Spinal cord (tissue), 10 donors: Measurements from ENCODE around the gene UBAC2. TPM values are rescaled to one million over a fixed set of nuclear protein-coding genes. Genes with fewer than 3 reads are reported as not detected.

Experiments used
- DNase-seq, 6 donors: peaks; one replicate each; pipeline versions ENCODE4 v3.0.0 to v3.0.0-alpha.2; 2013 to 2015; ENCODE audit warnings: low spot score in 6 of 6, low read depth in 4 of 6
- H3K27ac ChIP-seq: one replicate; pipeline ENCODE4 v1.5.1; 2013; ENCODE audit warnings: low read depth, low read length, control low read depth
- H3K27me3 ChIP-seq: one replicate; pipeline ENCODE4 v1.6.1; 2013; ENCODE audit warnings: low read length; ENCODE audit not compliant: control insufficient read depth, insufficient read depth
- H3K36me3 ChIP-seq: one replicate; pipeline ENCODE4 v1.6.1; 2013; ENCODE audit warnings: low read length; ENCODE audit not compliant: control insufficient read depth, insufficient read depth
- H3K4me1 ChIP-seq: one replicate; pipeline ENCODE4 v1.6.1; 2013; ENCODE audit warnings: low read length; ENCODE audit not compliant: control insufficient read depth, insufficient read depth
- H3K4me3 ChIP-seq: one replicate; pipeline ENCODE4 v1.5.1; 2013; ENCODE audit warnings: low read depth, low read length, control low read depth
- H3K9me3 ChIP-seq: one replicate; pipeline ENCODE4 v1.6.1; 2013; ENCODE audit warnings: low read length; ENCODE audit not compliant: control insufficient read depth, insufficient read depth
- WGBS: methylation state at CpG from one replicate; pipeline ENCODE4 v1.1.5; 2013; ENCODE audit warnings: missing lambda C conversion rate; ENCODE audit not compliant: insufficient coverage; 5-methylcytosine and 5-hydroxymethylcytosine counted together
- polyA plus RNA-seq, 2 donors: library from polyadenylated mRNA; unstranded; fragments of 120-200 nt; gene quantifications; one replicate each; pipeline ENCODE4 v1.2.1, GENCODE V29; 2013; ENCODE audit not compliant: insufficient read length in 2 of 2
- total RNA-seq, 2 donors: library from RNA; depleted of rRNA in 1 of 2; stranded (reverse); fragments of 120-200 nt in 1 of 2; fragments of >200 nt in 1 of 2; gene quantifications; one replicate each; pipeline versions ENCODE4 v1.2.3 to v1.2.4, GENCODE V29; 2013 to 2014
- donor health status: healthy.

Gene UBAC2
- total and polyA plus RNA-seq, 4 donors, result 37.9 to 60.3 (median 53.8) TPM

DNA sequence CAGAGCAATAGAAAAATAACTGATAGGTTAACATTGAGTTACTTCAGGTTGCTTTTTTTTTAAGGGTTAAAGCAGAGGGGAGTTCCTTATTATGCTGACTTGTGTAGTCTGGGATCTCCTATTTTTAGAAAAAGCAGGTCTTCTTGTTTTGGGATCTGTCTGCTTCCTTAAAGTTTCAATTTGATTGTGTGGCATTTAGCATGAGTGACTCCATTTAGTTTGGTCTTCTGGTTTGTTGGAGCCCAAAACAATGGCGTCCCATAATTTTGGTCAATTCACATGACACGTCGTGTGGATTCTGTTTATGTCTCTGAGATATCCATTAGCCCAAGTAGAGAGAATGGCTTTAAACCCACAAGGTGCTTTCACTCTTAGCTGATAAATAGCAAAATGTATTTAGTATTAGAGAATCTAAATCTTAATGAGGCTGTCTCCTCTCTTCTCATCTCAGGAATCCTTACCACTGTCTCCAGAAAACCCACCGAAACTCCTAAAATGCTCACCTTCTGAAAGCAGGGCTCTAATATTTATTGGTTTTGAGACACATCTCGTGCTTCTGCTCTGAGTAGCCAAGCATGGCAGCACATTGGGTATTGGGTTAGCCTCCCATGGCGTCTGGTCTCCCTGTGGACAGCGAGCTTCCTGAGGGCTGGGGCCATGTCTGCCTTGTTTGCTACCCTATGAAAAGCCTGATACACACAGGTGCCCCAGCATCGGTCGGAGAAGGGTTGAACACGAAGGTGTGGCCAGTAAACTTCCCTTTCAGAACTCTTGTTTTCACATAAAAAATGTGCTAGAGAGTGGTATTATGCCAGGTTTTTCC, 173.7 kb downstream of the UBAC2 start:
- no peak for DNase-seq
- Histone ChIP-seq H3K4me1 (no peaks in the 10 kb centered on the region), H3K27me3 (no peaks in the 10 kb centered on the region), H3K27ac (no peak overlapping the region), H3K36me3 (peaks cover 14% of the 10 kb centered on the region), H3K9me3 (no peaks in the 10 kb centered on the region), H3K4me3 (no peak overlapping the region)
- WGBS, result 95% methylated on average over 3 of the region's 10 CpGs

DNA sequence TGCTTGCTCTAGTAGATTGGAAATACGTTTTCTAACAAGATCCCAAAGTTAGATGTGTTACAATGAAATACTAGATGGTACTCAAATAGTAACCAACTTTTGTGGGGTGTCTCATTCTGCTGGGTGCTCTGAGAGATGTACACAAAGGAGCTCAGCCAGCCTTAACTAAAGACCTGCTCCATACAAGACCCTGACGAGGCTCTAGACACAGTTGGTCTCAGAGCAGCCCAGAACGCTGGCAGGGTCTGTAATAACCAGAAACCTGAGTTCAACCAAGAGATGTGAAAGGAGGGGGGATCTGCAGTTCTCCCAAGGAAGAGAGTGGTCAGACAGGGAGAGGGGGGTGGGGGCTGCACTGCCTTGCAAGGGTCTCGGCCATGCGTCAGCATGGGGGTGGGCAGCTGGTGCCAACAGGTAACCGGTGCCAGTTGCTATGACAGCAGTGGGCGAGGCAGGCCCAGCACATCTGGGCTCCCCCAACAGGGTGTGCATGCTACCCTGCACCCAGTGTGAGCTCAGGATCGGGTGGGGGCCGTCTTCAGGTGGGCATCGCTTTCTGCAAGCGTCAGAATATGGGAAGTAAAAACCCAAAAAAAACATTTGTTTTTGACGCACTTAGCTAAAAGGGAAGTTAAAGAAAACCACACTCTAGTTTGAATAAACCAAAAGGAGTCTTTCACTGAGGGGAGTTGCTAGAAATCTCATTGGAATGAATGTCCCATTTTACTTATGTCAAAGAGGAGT, 174.5 kb downstream of the UBAC2 start:
- DNase-seq, result no peak
- H3K27ac ChIP-seq, result no peak overlapping the region

DNA sequence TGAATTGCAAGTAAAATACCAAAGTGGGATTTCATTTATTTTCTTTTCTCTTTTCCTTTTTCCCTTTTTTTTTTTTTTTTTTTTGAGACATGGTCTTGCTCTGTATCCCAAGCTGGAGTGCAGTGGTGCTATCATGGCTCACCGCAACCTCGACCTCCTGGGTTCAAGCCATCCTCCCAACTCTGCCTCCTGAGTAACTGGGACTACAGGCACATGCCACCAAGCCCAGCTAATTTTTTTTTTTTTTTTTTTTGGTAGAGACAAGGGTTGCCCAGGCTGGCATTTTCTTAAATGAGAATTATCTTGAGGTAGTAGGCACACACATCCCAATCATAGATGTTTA, 175.1 kb downstream of the UBAC2 start:
- Histone ChIP-seq H3K9me3 (no peaks in the 10 kb centered on the region), H3K27me3 (no peaks in the 10 kb centered on the region), H3K36me3 (peaks cover 14% of the 10 kb centered on the region), H3K4me1 (no peaks in the 10 kb centered on the region), H3K4me3 (no peak overlapping the region), H3K27ac (no peak overlapping the region)
- WGBS, result no CpG with 5 or more reads among the region's 2 CpGs
- DNase-seq, result no peak

More for the DNA sequence above, 174.5 kb downstream of the UBAC2 start:
- 85% methylated on average over 10 of the region's 12 CpGs for WGBS
- Histone ChIP-seq H3K9me3 (no peaks in the 10 kb centered on the region), H3K4me3 (no peak overlapping the region), H3K27me3 (no peaks in the 10 kb centered on the region), H3K36me3 (peaks cover 14% of the 10 kb centered on the region), H3K4me1 (no peaks in the 10 kb centered on the region)

DNA sequence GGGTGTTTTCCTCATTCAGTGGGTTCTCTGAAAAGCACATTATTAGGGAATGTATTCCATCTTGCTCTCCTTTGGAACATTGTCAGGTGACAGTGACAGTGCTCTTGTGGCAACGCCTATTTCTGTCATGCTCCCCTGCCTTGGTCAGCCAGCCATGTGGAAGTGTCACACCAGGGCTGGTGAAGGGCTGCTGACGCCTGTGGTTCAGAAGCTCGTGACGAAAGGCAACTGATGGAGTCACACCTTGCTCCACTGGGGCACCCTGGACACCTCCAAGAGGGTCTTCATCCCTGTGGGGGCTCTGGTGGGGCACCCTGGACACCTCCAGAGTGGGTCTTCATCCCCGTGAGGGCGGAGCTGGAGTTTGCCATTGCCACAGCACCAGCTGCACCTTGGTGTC, 175.5 kb downstream of the UBAC2 start:
- H3K4me1 ChIP-seq, result no peaks in the 10 kb centered on the region
- DNase-seq, result no peak
- no peaks in the 10 kb centered on the region for H3K9me3 ChIP-seq
- no peaks in the 10 kb centered on the region for H3K27me3 ChIP-seq
- no peak overlapping the region for H3K27ac ChIP-seq
- no peak overlapping the region for H3K4me3 ChIP-seq
- 85% methylated on average over 6 of the region's 6 CpGs for WGBS
- H3K36me3 ChIP-seq, result peaks cover 14% of the 10 kb centered on the region

DNA sequence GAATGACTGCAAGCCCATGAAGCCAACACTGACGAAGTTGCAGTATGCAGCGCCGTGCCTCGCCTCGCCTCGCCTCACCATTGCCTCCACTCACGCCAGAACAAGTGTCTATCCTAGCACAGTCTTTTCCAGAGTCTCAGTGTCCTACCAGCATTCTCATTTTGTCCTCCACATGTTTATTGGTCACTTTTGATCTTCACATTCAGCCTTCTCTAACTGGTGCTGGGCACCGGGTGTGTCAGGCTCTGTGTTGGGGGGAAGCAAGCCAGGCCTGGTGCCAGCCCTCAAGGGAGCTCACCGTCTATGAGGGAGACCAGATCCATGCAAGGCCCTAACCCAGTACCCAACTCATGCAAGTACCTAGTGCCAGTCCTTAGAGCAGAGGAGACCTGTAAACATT, 176.3 kb downstream of the UBAC2 start:
- Histone ChIP-seq H3K27me3 (no peaks in the 10 kb centered on the region), H3K9me3 (no peaks in the 10 kb centered on the region), H3K4me1 (no peaks in the 10 kb centered on the region), H3K4me3 (no peak overlapping the region), H3K27ac (no peak overlapping the region), H3K36me3 (peaks cover 13% of the 10 kb centered on the region)
- 96% methylated on average over 9 of the region's 9 CpGs for WGBS
- no peak for DNase-seq

DNA sequence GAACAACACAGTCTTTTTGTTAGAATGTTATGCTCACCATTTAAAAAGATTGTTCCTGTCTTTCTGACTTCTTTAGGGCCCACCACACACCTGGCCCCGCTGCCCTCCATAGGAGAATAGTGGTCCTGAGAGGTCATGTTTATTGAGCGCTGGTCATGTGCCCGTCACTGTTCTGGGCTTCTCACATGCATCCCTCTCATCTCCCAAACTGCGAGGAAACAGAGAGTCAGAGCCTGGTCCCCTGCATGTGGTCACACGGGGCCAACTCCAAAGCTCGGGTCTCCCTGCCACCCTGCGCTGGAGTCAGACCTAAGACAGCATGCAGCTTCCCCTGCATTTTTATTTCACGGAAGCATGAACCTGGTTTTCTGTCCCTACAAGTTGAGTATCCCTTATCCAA, 177.0 kb downstream of the UBAC2 start:
- H3K4me1 ChIP-seq, result peaks cover 4% of the 10 kb centered on the region
- DNase-seq, result no peak
- 91% methylated on average over 7 of the region's 8 CpGs for WGBS
- H3K27ac ChIP-seq, result no peak overlapping the region
- H3K4me3 ChIP-seq, result no peak overlapping the region
- peaks cover 12% of the 10 kb centered on the region for H3K36me3 ChIP-seq
- no peaks in the 10 kb centered on the region for H3K9me3 ChIP-seq
- no peaks in the 10 kb centered on the region for H3K27me3 ChIP-seq

DNA sequence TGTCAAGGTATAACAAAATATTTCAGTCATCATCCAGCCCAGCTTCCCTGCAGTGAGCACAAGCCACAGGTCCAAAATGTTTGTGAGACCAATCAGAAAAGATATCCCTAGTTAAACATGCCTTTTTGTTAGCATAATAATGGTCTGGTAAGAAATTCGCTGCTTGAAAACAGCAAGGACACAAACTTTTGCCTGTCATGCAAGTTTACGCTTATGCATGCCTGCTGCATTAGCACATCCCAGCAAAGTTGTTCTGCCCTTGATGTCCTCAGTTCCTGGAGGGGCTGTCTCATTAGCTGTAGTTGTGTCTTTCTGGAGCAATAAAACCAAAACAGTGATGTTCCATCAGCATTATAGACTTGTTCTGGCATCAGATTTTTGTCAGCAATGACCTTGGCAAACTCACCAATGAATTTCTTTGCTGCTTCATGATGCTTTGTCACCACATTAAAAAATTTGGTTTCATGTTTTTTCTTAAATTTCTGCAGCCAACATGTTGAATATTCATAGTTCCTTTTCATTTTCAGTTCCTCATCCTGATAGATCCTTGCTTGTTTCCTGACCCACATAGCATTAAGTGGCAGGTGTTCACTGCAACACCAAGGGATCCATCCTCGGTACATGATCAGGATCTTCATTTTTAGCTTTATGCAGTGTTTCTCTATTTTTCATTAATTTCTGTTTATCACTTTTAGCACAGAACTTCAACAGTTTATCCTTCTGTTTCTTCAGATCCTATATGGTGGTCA, 178.5 kb downstream of the UBAC2 start:
- H3K4me3 ChIP-seq, result no peak overlapping the region
- H3K27ac ChIP-seq, result no peak overlapping the region
- 89% methylated on average over 2 of the region's 3 CpGs for WGBS
- no peaks in the 10 kb centered on the region for H3K9me3 ChIP-seq
- H3K27me3 ChIP-seq, result no peaks in the 10 kb centered on the region
- peaks cover 10% of the 10 kb centered on the region for H3K4me1 ChIP-seq
- peaks cover 13% of the 10 kb centered on the region for H3K36me3 ChIP-seq
- DNase-seq, result no peak

DNA sequence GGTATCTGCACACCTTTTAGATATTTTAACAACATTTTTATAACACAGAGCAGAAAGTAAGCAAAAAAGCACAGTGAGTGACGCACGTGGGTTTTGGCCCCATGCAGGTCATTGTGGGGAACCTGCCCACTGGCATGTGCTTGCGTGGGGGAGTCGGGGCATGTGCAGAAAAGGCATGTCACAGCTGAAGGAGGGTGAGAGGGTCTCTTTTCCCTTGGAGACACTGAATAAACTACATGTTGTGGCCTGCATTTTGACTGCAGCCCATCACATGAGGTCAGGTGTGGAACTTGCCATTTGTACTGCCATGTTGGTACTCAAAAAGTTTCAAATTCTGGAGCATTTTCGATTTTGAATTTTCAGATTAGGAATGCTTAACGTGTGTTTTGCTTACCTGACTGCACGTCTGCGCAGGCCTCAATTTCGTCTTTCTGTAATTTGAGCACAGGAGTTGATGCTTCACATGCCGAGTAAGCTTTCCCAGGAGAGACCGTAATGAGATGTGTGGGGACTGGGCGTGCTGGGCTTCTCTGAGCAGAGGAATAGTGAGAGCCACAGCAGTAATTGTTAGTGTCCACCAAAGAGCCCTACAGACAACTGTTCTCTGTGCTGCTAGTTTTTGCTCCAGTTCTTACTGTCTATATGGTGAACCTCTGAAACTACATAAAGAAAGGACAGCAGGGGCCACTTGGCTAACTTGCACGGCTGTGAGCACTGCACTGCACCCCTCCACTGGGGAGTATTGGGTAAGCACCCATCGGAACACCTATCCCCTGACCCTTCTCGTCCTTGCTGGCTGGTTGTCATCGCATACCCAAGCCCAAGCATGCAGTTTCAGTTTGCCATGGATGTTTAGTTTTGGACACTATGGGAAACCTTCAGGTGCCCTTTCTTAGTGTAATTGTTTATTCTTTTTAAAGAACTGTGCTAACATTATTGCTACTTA, 179.5 kb downstream of the UBAC2 start:
- peaks cover 19% of the 10 kb centered on the region for H3K36me3 ChIP-seq
- H3K27me3 ChIP-seq, result no peaks in the 10 kb centered on the region
- no peak overlapping the region for H3K4me3 ChIP-seq
- DNase-seq, result peak in 1 of 6 donors; percentile 67
- H3K9me3 ChIP-seq, result no peaks in the 10 kb centered on the region
- 88% methylated on average over 15 of the region's 16 CpGs for WGBS
- H3K4me1 ChIP-seq, result peaks cover 16% of the 10 kb centered on the region
- no peak overlapping the region for H3K27ac ChIP-seq
